NOMO-1 treated with DMSO at 0.1 percent for 48 hours (cell line): ENCODE measurements around the gene ERVW-1.

Source experiments
- DNase-seq: peaks from one replicate; lab custom pipeline; 2025; ENCODE audit not compliant: unreplicated experiment; lab: John Stamatoyannopoulos, UW

The ERVW-1 gene

GRCh38 chr7:92432299-92432946 is 45.3 kb downstream of the ERVW-1 start:
- no peak for DNase-seq

GRCh38 chr7:92427193-92427592 is 50.6 kb downstream of the ERVW-1 start:
- DNase-seq, result no peak

- DNase-seq, result peak; percentile 76
Measured at GRCh38 chr7:92425311-92425947, 52.3 kb downstream of the ERVW-1 start.

GRCh38 chr7:92423710-92424131 is 54.0 kb downstream of the ERVW-1 start:
- peak; percentile 58 for DNase-seq

GRCh38 chr7:92422926-92423325 is 54.8 kb downstream of the ERVW-1 start:
- no peak for DNase-seq

- DNase-seq, result peak; percentile 64
Measured at GRCh38 chr7:92421676-92422435, 55.9 kb downstream of the ERVW-1 start.
